OCI-LY1 (cell line): Measurements from ENCODE around the gene TMC5.

Experiments
- CTCF ChIP-seq: fragments of 200-600 bp; sonication (generic), shearing (Covaris generic); IDR thresholded peaks from 2 replicates; pipeline ENCODE4 v1.5.1; 2017; ENCODE audit warnings: mild to moderate bottlenecking, antibody characterized with exemption, low read length, moderate library complexity, mixed read lengths
- EZH2 ChIP-seq: fragments of 200-600 bp; sonication (generic), shearing (Covaris generic); IDR thresholded peaks from 2 replicates; pipeline ENCODE4 v1.8.0; 2017; ENCODE audit warnings: borderline replicate concordance, mixed run types, mild to moderate bottlenecking, antibody characterized with exemption, low read length, moderate library complexity, mixed read lengths

- TF ChIP-seq CTCF: no peak
- no peak for TF ChIP-seq EZH2
These were observed 25.3 kb upstream of the TMC5 start for GRCh38 chr16:19392352-19392751.
